Ishikawa (cell line): ENCODE measurements around the gene MT1B.

ENCODE experiments used
- CEBPB ChIP-seq: IDR thresholded peaks from 2 replicates; pipeline ENCODE4 v1.6.1; 2012
- CREB1 ChIP-seq: IDR thresholded peaks from 2 replicates; pipeline ENCODE4 v1.6.1; 2012; ENCODE audit warnings: low read depth
- EGR1 ChIP-seq: IDR thresholded peaks from 2 replicates; pipeline ENCODE4 v1.6.1; 2012
- EP300 ChIP-seq: IDR thresholded peaks from 2 replicates; pipeline ENCODE4 v1.6.1; 2012; ENCODE audit warnings: borderline replicate concordance
- RAD21 ChIP-seq: IDR thresholded peaks from 2 replicates; pipeline ENCODE4 v1.6.1; 2012; ENCODE audit warnings: low read depth
- TAF1 ChIP-seq: IDR thresholded peaks from 2 replicates; pipeline ENCODE4 v1.6.1; 2012; ENCODE audit warnings: low read depth, mild to moderate bottlenecking
- TEAD4 ChIP-seq: IDR thresholded peaks from 2 replicates; pipeline ENCODE4 v1.6.1; 2012
- YY1 ChIP-seq: IDR thresholded peaks from 2 replicates; pipeline ENCODE4 v1.6.1; 2012; ENCODE audit warnings: low read depth
- TF ChIP-seq, protein P1 (sequence below): IDR thresholded peaks from 2 replicates; pipeline ENCODE4 v1.6.1; 2012
- TF ChIP-seq, protein P2 (sequence below): IDR thresholded peaks from 2 replicates; pipeline ENCODE4 v1.6.1; 2012; ENCODE audit warnings: low read depth, mild to moderate bottlenecking

DNA sequence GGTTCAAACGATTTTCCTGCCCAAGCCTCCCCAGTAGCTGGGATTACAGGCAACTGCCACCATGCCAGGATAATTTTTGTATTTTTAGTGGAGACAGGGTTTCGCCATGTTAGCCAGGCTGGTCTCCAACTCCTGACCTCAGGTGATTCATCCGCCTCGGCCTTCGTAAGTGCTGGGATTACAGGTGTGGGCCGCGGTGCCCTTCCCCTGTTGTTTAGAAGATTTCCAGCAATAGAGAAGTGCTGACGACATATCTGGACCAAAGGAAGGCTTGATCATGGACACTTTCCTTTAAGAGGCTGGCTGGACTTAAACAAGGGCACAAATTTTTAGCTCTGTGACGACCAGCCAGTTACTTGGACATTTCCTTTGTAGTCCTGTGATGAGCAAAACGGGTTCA lies 20.5 kb upstream of the MT1B start:
- TF ChIP-seq TAF1 (no peak), TEAD4 (no peak), CEBPB (no peak), YY1 (no peak), RAD21 (no peak), CREB1 (no peak), EP300 (no peak), EGR1 (no peak)
- TF ChIP-seq, protein P1, sequence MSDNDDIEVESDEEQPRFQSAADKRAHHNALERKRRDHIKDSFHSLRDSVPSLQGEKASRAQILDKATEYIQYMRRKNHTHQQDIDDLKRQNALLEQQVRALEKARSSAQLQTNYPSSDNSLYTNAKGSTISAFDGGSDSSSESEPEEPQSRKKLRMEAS = no peak
- TF ChIP-seq, protein P2, sequence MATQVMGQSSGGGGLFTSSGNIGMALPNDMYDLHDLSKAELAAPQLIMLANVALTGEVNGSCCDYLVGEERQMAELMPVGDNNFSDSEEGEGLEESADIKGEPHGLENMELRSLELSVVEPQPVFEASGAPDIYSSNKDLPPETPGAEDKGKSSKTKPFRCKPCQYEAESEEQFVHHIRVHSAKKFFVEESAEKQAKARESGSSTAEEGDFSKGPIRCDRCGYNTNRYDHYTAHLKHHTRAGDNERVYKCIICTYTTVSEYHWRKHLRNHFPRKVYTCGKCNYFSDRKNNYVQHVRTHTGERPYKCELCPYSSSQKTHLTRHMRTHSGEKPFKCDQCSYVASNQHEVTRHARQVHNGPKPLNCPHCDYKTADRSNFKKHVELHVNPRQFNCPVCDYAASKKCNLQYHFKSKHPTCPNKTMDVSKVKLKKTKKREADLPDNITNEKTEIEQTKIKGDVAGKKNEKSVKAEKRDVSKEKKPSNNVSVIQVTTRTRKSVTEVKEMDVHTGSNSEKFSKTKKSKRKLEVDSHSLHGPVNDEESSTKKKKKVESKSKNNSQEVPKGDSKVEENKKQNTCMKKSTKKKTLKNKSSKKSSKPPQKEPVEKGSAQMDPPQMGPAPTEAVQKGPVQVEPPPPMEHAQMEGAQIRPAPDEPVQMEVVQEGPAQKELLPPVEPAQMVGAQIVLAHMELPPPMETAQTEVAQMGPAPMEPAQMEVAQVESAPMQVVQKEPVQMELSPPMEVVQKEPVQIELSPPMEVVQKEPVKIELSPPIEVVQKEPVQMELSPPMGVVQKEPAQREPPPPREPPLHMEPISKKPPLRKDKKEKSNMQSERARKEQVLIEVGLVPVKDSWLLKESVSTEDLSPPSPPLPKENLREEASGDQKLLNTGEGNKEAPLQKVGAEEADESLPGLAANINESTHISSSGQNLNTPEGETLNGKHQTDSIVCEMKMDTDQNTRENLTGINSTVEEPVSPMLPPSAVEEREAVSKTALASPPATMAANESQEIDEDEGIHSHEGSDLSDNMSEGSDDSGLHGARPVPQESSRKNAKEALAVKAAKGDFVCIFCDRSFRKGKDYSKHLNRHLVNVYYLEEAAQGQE = no peak
